ENCODE results near the gene C3orf20.

DNA sequence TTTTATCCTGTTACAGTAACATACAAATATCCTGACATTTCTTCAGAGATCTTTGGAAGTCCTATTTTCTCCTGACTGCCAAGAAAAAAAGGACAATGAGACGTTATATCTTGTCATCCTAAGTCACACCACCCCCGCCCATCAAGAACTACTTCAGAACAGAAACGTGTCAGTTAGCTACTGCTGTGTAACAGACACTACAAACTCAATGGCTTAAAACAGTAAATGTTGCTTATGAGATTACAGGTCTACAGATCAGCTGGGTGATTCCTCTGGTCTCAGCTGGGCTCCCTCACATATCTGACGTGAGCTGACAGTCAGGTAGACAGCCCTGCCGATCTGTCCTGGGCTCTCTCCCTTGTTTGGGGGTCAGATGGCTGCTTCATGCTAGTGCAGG lies 43.8 kb upstream of the C3orf20 start:
- TF ChIP-seq POLR2A (IDR thresholded peaks at IDR 0.05; ENCODE audit: low read length), result no peak
- no peak for TF ChIP-seq GATA1 (IDR thresholded peaks at IDR 0.05; ENCODE audit: low read depth, low read length)

Measured in erythroblast (primary cell).